H1 (cell line): Measurements from ENCODE around the gene SBSN. TPM values are rescaled to one million over a fixed set of nuclear protein-coding genes. Genes with fewer than 3 reads are reported as not detected.

ENCODE experiments used
- CTCF ChIA-PET: fragments of 300-600 bp; sonication (Branson Sonifier 250); formaldehyde crosslinking; loops from one replicate; lab custom pipeline; 2021; ENCODE audit not compliant: partially characterized antibody; lab: Charles Lee
- POLR2A ChIA-PET: fragments of 300-600 bp; sonication (Branson Sonifier 250); formaldehyde crosslinking; loops from one replicate; lab custom pipeline; 2021; ENCODE audit warnings: inconsistent platforms; ENCODE audit not compliant: partially characterized antibody; lab: Charles Lee
- DNase-seq, 2 experiments: peaks; one replicate each; pipeline versions ENCODE4 v3.0.0 to v3.0.0-alpha.2; 2010 to 2022; ENCODE audit warnings: low spot score in 2 of 2, low read depth in 1 of 2, mixed read lengths in 1 of 2
- FAIRE-seq: peaks from 2 replicates; lab custom pipeline; 2011; peaks lifted over from hg19 to GRCh38; lab: Jason Lieb, UNC
- H2AFZ ChIP-seq: 2 replicates; pipeline ENCODE4 v1.8.1; 2012; ENCODE audit warnings: low read length, inconsistent platforms
- H2AK5ac ChIP-seq: 2 replicates; pipeline ENCODE4 v1.6.1; 2013; ENCODE audit warnings: low read depth, low read length
- H2BK120ac ChIP-seq: replicated peaks from 2 replicates; pipeline ENCODE3; 2013; ENCODE audit warnings: low read depth, low read length, inconsistent platforms
- H2BK12ac ChIP-seq: 2 replicates; pipeline ENCODE4 v1.6.1; 2013; ENCODE audit warnings: low read depth, low read length
- H2BK15ac ChIP-seq: 2 replicates; pipeline ENCODE4 v1.6.1; 2013; ENCODE audit warnings: low read length
- H2BK20ac ChIP-seq: 2 replicates; pipeline ENCODE4 v1.6.1; 2013; ENCODE audit warnings: low read length
- H2BK5ac ChIP-seq: 2 replicates; pipeline ENCODE4 v1.6.1; 2013; ENCODE audit warnings: low read depth, low read length
- H3K14ac ChIP-seq: 2 replicates; pipeline ENCODE4 v1.6.1; 2013; ENCODE audit warnings: inconsistent platforms; ENCODE audit not compliant: insufficient read length
- H3K18ac ChIP-seq: 2 replicates; pipeline ENCODE4 v1.6.1; 2013; ENCODE audit warnings: low read length; ENCODE audit errors: extremely low read depth
- H3K23ac ChIP-seq: 2 replicates; pipeline ENCODE4 v1.6.1; 2013; ENCODE audit warnings: inconsistent platforms; ENCODE audit not compliant: insufficient read length
- H3K23me2 ChIP-seq: 2 replicates; pipeline ENCODE4 v1.6.1; 2013; ENCODE audit warnings: low read depth, low read length
- H3K27ac ChIP-seq: 2 replicates; pipeline ENCODE4 v1.6.1; 2011; ENCODE audit warnings: low read depth, low read length, inconsistent platforms
- H3K27me3 ChIP-seq, 4 experiments: replicated peaks in 1 of 4; 1 replicate in 1 of 4; 2 replicates in 3 of 4; pipeline versions ENCODE4 v1.6.1 to v1.8.1; 2011 to 2013; ENCODE audit warnings: low read length in 3 of 4, mild to moderate bottlenecking in 3 of 4, inconsistent platforms in 2 of 4, mixed read lengths in 2 of 4, moderate library complexity in 1 of 4; ENCODE audit not compliant: control insufficient read depth in 3 of 4, insufficient read depth in 3 of 4; ENCODE audit errors: extremely low read depth in 1 of 4
- H3K36me3 ChIP-seq, 4 experiments: 2 replicates each; pipeline versions ENCODE4 v1.6.1 to v1.8.1; 2011 to 2013; ENCODE audit warnings: mild to moderate bottlenecking in 4 of 4, low read length in 3 of 4, moderate library complexity in 2 of 4, control low read depth in 1 of 4, inconsistent platforms in 1 of 4; ENCODE audit not compliant: insufficient read depth in 4 of 4, control insufficient read depth in 2 of 4
- H3K4ac ChIP-seq: replicated peaks from 2 replicates; pipeline ENCODE3; 2013; ENCODE audit warnings: low read length, low read depth, mixed read lengths, inconsistent platforms; ENCODE audit not compliant: insufficient read length
- H3K4me1 ChIP-seq, 4 experiments: replicated peaks in 1 of 4; 1 replicate in 1 of 4; 2 replicates in 3 of 4; pipeline versions ENCODE4 v1.6.1 to v1.8.1; 2011 to 2013; ENCODE audit warnings: low read length in 3 of 4, inconsistent platforms in 2 of 4, mixed read lengths in 1 of 4; ENCODE audit not compliant: insufficient read depth in 4 of 4, control insufficient read depth in 3 of 4
- H3K4me2 ChIP-seq, 2 experiments: 2 replicates each; pipeline versions ENCODE4 v1.6.1 to v1.8.1; 2011 to 2013; ENCODE audit warnings: low read depth in 2 of 2, low read length in 2 of 2, control low read depth in 1 of 2, inconsistent platforms in 1 of 2, mild to moderate bottlenecking in 1 of 2; ENCODE audit not compliant: insufficient read depth in 1 of 2
- H3K4me3 ChIP-seq, 4 experiments: fragments of 200-600, 300-600 bp in 1 of 4; sonication (generic), shearing (Covaris generic), sonication (Bioruptor Twin) in 1 of 4; 2 replicates each; pipeline versions ENCODE4 v1.5.1 to v1.8.1; 2011 to 2016; ENCODE audit warnings: low read length in 4 of 4, low read depth in 3 of 4, control low read depth in 2 of 4, inconsistent platforms in 2 of 4, mild to moderate bottlenecking in 2 of 4, mixed read lengths in 1 of 4, moderate library complexity in 1 of 4; ENCODE audit not compliant: insufficient read depth in 2 of 4; ENCODE audit errors: extremely low read depth in 1 of 4
- H3K56ac ChIP-seq: replicated peaks from 2 replicates; pipeline ENCODE3; 2013; ENCODE audit warnings: low read depth, mild to moderate bottlenecking, mixed read lengths, low read length, inconsistent platforms; ENCODE audit not compliant: insufficient read length
- H3K79me1 ChIP-seq: 2 replicates; pipeline ENCODE4 v1.6.1; 2013; ENCODE audit warnings: low read depth, low read length, control low read depth
- H3K79me2 ChIP-seq, 2 experiments: 2 replicates each; pipeline versions ENCODE4 v1.6.1 to v1.8.1; 2012 to 2013; ENCODE audit warnings: low read length in 2 of 2, mild to moderate bottlenecking in 2 of 2, inconsistent platforms in 1 of 2; ENCODE audit not compliant: insufficient read depth in 2 of 2, control insufficient read depth in 1 of 2
- H3K9ac ChIP-seq, 4 experiments: replicated peaks in 1 of 4; 1 replicate in 1 of 4; 2 replicates in 3 of 4; pipeline versions ENCODE4 v1.6.1 to v1.8.1; 2011 to 2013; ENCODE audit warnings: low read depth in 3 of 4, low read length in 3 of 4, control low read depth in 2 of 4, mild to moderate bottlenecking in 2 of 4, moderate library complexity in 2 of 4, inconsistent platforms in 1 of 4; ENCODE audit errors: extremely low read depth in 1 of 4
- H3K9me3 ChIP-seq, 2 experiments: 2 replicates each; pipeline versions ENCODE4 v1.6.1 to v1.8.1; 2012 to 2013; ENCODE audit warnings: mild to moderate bottlenecking in 2 of 2, moderate library complexity in 2 of 2, control low read depth in 1 of 2, inconsistent platforms in 1 of 2, low read depth in 1 of 2, low read length in 1 of 2, mixed read lengths in 1 of 2; ENCODE audit not compliant: insufficient read depth in 2 of 2
- H4K20me1 ChIP-seq, 2 experiments: replicated peaks in 1 of 2; 2 replicates each; pipeline versions ENCODE3 to v1.8.1; 2011 to 2013; ENCODE audit warnings: inconsistent platforms in 2 of 2, low read length in 2 of 2, mild to moderate bottlenecking in 1 of 2; ENCODE audit not compliant: insufficient read depth in 2 of 2, control insufficient read depth in 1 of 2
- H4K5ac ChIP-seq: 2 replicates; pipeline ENCODE4 v1.6.1; 2013; ENCODE audit warnings: low read length, low read depth, mixed read lengths, inconsistent platforms; ENCODE audit not compliant: insufficient read length
- H4K8ac ChIP-seq: 2 replicates; pipeline ENCODE4 v1.8.0; 2013; ENCODE audit warnings: mild to moderate bottlenecking, moderate library complexity, low read length, inconsistent platforms; ENCODE audit not compliant: insufficient read depth; ENCODE audit errors: extremely low read depth
- H4K91ac ChIP-seq: replicated peaks from 2 replicates; pipeline ENCODE3; 2013; ENCODE audit warnings: low read length, mixed read lengths, inconsistent platforms; ENCODE audit not compliant: insufficient read length
- EGR1 ChIP-seq: IDR thresholded peaks from 2 replicates; pipeline ENCODE4 v1.6.1; 2011; ENCODE audit warnings: low read depth, low read length, borderline replicate concordance
- WGBS, 2 experiments: shearing (Covaris generic) in 1 of 2; methylation state at CpG; one replicate each; pipeline versions ENCODE4 v1.1.6 to v1.1.7; 2013 to 2015; ENCODE audit warnings: low lambda C conversion rate in 2 of 2, mixed read lengths in 2 of 2, inconsistent platforms in 1 of 2, low coverage in 1 of 2, missing lambda C conversion rate in 1 of 2; ENCODE audit not compliant: insufficient replicate concordance in 2 of 2, insufficient coverage in 1 of 2, insufficient read length in 1 of 2; ENCODE audit errors: extremely low coverage in 1 of 2, missing lambda C conversion rate in 1 of 2; 5-methylcytosine and 5-hydroxymethylcytosine counted together
- polyA plus RNA-seq, 7 experiments: library from polyadenylated mRNA; depleted of rRNA in 3 of 7; stranded (reverse) in 5 of 7; unstranded in 2 of 7; fragments of >200 nt in 5 of 7; fragments of 200-250 nt in 2 of 7; gene quantifications; 1 replicate in 5 of 7; 2 replicates in 1 of 7; 4 replicates in 1 of 7; pipeline versions ENCODE4 v1.2.1 to v1.2.3, GENCODE V29; 2011 to 2013; ENCODE audit warnings: missing spikeins in 2 of 7, mixed read lengths in 2 of 7
- total RNA-seq: library from RNA; stranded (reverse); fragmentation: NEBNext Ultra II Directional; extraction: Animal tissue kit (Norgen Biotek cat#: 25700); gene quantifications from 2 replicates; pipeline ENCODE4 v1.2.1, GENCODE V29; 2021
- TF ChIP-seq, protein P1 (sequence below): IDR thresholded peaks from 2 replicates; pipeline ENCODE4 v1.6.1; 2011; ENCODE audit warnings: low read length, improper control_type of control experiment

The SBSN gene
- total and polyA plus RNA-seq, 2 of the 8 experiments (the other 6 are each of a cell fraction or from before 2014, with no cell fraction given), result not detected

DNA sequence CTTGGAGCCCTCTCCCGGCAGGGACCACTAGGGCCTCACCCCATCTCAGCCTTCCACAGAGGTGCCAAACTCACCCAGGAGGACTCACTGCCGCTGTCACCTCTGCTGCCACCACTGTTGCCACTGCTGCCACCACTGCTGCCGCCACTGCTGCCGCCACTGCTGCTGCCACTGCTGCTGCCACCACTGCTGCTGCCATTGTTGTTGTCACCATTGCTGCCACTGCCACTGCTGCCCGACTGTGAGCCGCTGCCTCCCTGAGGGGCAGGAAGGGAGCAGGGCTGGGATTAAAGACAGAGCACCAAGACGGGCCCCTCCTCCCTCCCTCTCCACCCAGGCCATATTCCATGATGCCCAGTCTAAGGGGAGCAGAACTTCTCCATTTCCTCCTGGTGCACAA lies 16.8 kb downstream of the SBSN start:
- Histone ChIP-seq H2AFZ (no peak overlapping the region), H4K20me1 (peaks cover 0 to 1% of the 10 kb centered on the region in 2 experiments), H3K9me3 (no peaks in the 10 kb centered on the region), H3K56ac (no peak overlapping the region), H3K4me2 (no peak overlapping the region; a peak in 1 of 4 replicates), H3K4ac (no peak overlapping the region), H3K23me2 (peaks cover 14% of the 10 kb centered on the region), H2BK5ac (no peak overlapping the region), H3K14ac (no peak overlapping the region), H3K23ac (no peak overlapping the region), H3K9ac (no peak overlapping the region; a peak in 2 of 7 replicates), H2BK15ac (peak overlapping the region; percentile 88; the same call in 1 of the 2 replicates), H4K8ac (no peak overlapping the region), H2BK20ac (no peak overlapping the region), H3K79me1 (peaks cover 2% of the 10 kb centered on the region; the same call in 1 of the 2 replicates), H4K5ac (no peak overlapping the region), H4K91ac (no peak overlapping the region), H3K79me2 (peaks cover 0 to 31% of the 10 kb centered on the region in 2 experiments; a peak in 2 of 4 replicates), H2BK120ac (no peak overlapping the region), H3K27me3 (peaks cover 0 to 11% (median 6%) of the 10 kb centered on the region in 4 experiments; a peak in 3 of 7 replicates), H3K4me1 (peaks cover 0 to 25% (median 21%) of the 10 kb centered on the region in 4 experiments; a peak in 6 of 7 replicates), H3K18ac (no peak overlapping the region; the same call in 1 of the 2 replicates), H2BK12ac (0 out of 2 replicates have a peak overlapping the region, but pooled peaks have one; percentile 60), H3K27ac (no peak overlapping the region), H2AK5ac (no peak overlapping the region), H3K36me3 (peaks cover 0 to 18% (median 5%) of the 10 kb centered on the region in 4 experiments; a peak in 3 of 8 replicates), H3K4me3 (no peak overlapping the region)
- TF ChIP-seq, protein P1, sequence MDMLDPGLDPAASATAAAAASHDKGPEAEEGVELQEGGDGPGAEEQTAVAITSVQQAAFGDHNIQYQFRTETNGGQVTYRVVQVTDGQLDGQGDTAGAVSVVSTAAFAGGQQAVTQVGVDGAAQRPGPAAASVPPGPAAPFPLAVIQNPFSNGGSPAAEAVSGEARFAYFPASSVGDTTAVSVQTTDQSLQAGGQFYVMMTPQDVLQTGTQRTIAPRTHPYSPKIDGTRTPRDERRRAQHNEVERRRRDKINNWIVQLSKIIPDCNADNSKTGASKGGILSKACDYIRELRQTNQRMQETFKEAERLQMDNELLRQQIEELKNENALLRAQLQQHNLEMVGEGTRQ, result no peak
- TF ChIP-seq EGR1, result 0 out of 2 replicates have a peak, but pooled peaks have one; percentile 7
- POLR2A ChIA-PET, result interaction anchor here (1.0 to 7.4 kb wide), 17 partner anchors 9 to 358 kb away, joined by 3 to 110 read pairs (median 7); partner anchors contain the start of genes COX6B1, GAPDHS and TMEM147
- DNase-seq (no peak), FAIRE-seq (no peak)
- CTCF ChIA-PET, result interaction anchor here (0.9 to 3.7 kb wide), 13 partner anchors 9 to 179 kb away, joined by 3 to 28 read pairs (median 6); no protein-coding TSS in a partner anchor
- 88% methylated on average over 6 of the region's 7 CpGs; no CpG with 5 or more reads in 1 of the 2 experiments for WGBS, 2 experiments
